PC-3 (cell line): ENCODE results near the gene UPK1A. TPM values are rescaled to one million over a fixed set of nuclear protein-coding genes. Genes with fewer than 3 reads are reported as not detected.

Experiments
- ATAC-seq: fragments of 200-7000 bp; cut with Tn5 transposase; 2 replicates; pipeline ENCODE4 v1.9.1; 2020; ENCODE audit warnings: mild to moderate bottlenecking, moderate library complexity
- BruUV-seq: library from RNA; stranded (reverse); fragments of 400-500 nt; replicated peaks from 2 replicates; lab custom pipeline; 2021; lab: Mats Ljungman, UMichigan
- CTCF ChIA-PET: fragments of 300-600 bp; sonication (Branson Sonifier 250); formaldehyde crosslinking; loops from one replicate; lab custom pipeline; 2022; ENCODE audit warnings: antibody characterized with exemption; lab: Charles Lee
- POLR2A ChIA-PET: fragments of 300-600 bp; sonication (Branson Sonifier 250); formaldehyde crosslinking; loops from one replicate; lab custom pipeline; 2022; ENCODE audit warnings: antibody characterized with exemption; ENCODE audit not compliant: unreplicated experiment; lab: Charles Lee
- DNase-seq: peaks from one replicate; pipeline ENCODE4 v3.0.0-alpha.2; 2015
- H2AFZ ChIP-seq: fragments of 300-600 bp; sonication (generic); 2 replicates; pipeline ENCODE4 v1.6.0; 2016; ENCODE audit warnings: antibody characterized with exemption, low read length
- H3F3A ChIP-seq: fragments of 300-600 bp; sonication (generic); one replicate; pipeline ENCODE4 v1.6.0; 2017; ENCODE audit warnings: antibody characterized with exemption, low read length, control low read depth, mild to moderate bottlenecking; ENCODE audit not compliant: unreplicated experiment
- H3K27ac ChIP-seq: fragments of 300-600 bp; sonication (generic); 2 replicates; pipeline ENCODE4 v1.5.1; 2016; ENCODE audit warnings: mild to moderate bottlenecking, low read length
- H3K27me3 ChIP-seq: fragments of 300-600 bp; sonication (generic); 2 replicates; pipeline ENCODE4 v1.6.1; 2016; ENCODE audit warnings: low read length, mixed read lengths
- H3K36me3 ChIP-seq: fragments of 300-600 bp; sonication (generic); 2 replicates; pipeline ENCODE4 v1.6.1; 2016; ENCODE audit warnings: low read depth, mixed run types, low read length, mixed read lengths
- H3K4me1 ChIP-seq: fragments of 300-600 bp; sonication (generic); 2 replicates; pipeline ENCODE4 v1.5.1; 2016; ENCODE audit warnings: low read length; ENCODE audit not compliant: insufficient read depth
- H3K4me2 ChIP-seq: fragments of 300-600 bp; sonication (generic); 2 replicates; pipeline ENCODE4 v1.6.0; 2016; ENCODE audit warnings: low read length
- H3K4me3 ChIP-seq: fragments of 300-600 bp; sonication (generic); 2 replicates; pipeline ENCODE4 v1.5.1; 2016; ENCODE audit warnings: mild to moderate bottlenecking, low read length, mixed read lengths
- H3K79me2 ChIP-seq: fragments of 300-600 bp; sonication (generic); 2 replicates; pipeline ENCODE4 v1.6.1; 2017; ENCODE audit warnings: low read length, mixed read lengths
- H3K9ac ChIP-seq: fragments of 300-600 bp; sonication (generic); 2 replicates; pipeline ENCODE4 v1.6.0; 2016; ENCODE audit warnings: mild to moderate bottlenecking, low read length
- H3K9me2 ChIP-seq: fragments of 300-600 bp; sonication (generic); replicated peaks from 2 replicates; pipeline ENCODE4 v1.6.1; 2016; ENCODE audit warnings: mixed run types, low read length, mixed read lengths
- H3K9me3 ChIP-seq: fragments of 300-600 bp; sonication (generic); 2 replicates; pipeline ENCODE4 v1.6.1; 2016; ENCODE audit warnings: low read length, mixed read lengths
- H4K20me1 ChIP-seq: fragments of 300-600 bp; sonication (generic); 2 replicates; pipeline ENCODE4 v1.6.1; 2016; ENCODE audit warnings: low read length, mixed read lengths
- CTCF ChIP-seq: fragments of 300-600 bp; sonication (generic); conservative IDR thresholded peaks from 2 replicates; pipeline ENCODE4 v1.5.1; 2017; ENCODE audit warnings: antibody characterized with exemption, low read depth, mild to moderate bottlenecking, low read length
- EZH2 ChIP-seq: fragments of 300-600 bp; sonication (generic); IDR thresholded peaks from one replicate; pipeline ENCODE4 v1.6.1; 2017; ENCODE audit warnings: antibody characterized with exemption, mild to moderate bottlenecking, low read length; ENCODE audit not compliant: unreplicated experiment
- EZH2phosphoT487 ChIP-seq: fragments of 300-600 bp; sonication (generic); IDR thresholded peaks from 2 replicates; pipeline ENCODE4 v1.6.1; 2018; ENCODE audit warnings: mild to moderate bottlenecking, antibody characterized with exemption, low read length, borderline replicate concordance
- intact Hi-C: fragments of 100-400 bp; cut with micrococcal nuclease; formaldehyde crosslinking; loops from 2 replicates; pipeline ENCODE4 v1.9.0; 2023
- total RNA-seq: library from RNA; depleted of rRNA; stranded (reverse); fragments of >200 nt; gene quantifications from 2 replicates; pipeline ENCODE4 v1.2.3, GENCODE V29; 2014

The UPK1A gene
- total RNA-seq, 1 experiment from 2014 or later: not detected

DNA sequence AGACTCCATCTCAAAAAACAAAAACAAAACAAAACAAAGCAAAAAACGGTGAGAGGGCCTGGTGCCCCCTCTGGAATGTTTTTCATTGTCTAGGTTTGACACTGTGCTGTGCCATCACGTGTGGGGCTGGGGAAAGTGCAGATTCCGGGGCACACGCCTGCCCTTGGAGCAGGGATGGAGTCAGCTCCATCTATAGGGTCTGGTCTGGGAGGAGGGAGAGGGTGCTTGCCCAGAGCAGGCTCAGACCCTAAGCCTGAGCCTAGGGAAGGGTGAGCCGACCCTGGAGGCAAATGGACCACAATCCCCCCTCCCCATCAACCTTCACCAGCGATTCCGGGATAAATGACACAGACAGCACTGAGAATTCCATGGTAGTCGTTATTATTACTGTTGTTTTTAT is 27.1 kb downstream of the UPK1A start:
- no peak overlapping the region for H3K4me2 ChIP-seq
- ChIA-PET CTCF (no interaction called here), POLR2A (no interaction called here)
- no peak for ATAC-seq
- no peaks in the 10 kb centered on the region for H3K4me1 ChIP-seq
- no peaks in the 10 kb centered on the region for H3K79me2 ChIP-seq
- H2AFZ ChIP-seq: no peak overlapping the region
- intact Hi-C loops: loop anchor here (1.0 to 10.0 kb wide), 2 partner anchors 24 to 131 kb away; no protein-coding TSS in a partner anchor
- no peaks in the 10 kb centered on the region for H3F3A ChIP-seq
- no peaks in the 10 kb centered on the region for H4K20me1 ChIP-seq
- no peaks in the 10 kb centered on the region for H3K9me2 ChIP-seq
- no peak overlapping the region for H3K4me3 ChIP-seq
- H3K27ac ChIP-seq: no peak overlapping the region
- H3K9me3 ChIP-seq: no peaks in the 10 kb centered on the region
- TF ChIP-seq EZH2 (no peak), CTCF (no peak), EZH2phosphoT487 (no peak)
- no peak for DNase-seq
- H3K9ac ChIP-seq: no peak overlapping the region
- H3K27me3 ChIP-seq: no peaks in the 10 kb centered on the region
- no TSS peak for BruUV-seq
- no peaks in the 10 kb centered on the region; the same call in 1 of the 2 replicates for H3K36me3 ChIP-seq

DNA sequence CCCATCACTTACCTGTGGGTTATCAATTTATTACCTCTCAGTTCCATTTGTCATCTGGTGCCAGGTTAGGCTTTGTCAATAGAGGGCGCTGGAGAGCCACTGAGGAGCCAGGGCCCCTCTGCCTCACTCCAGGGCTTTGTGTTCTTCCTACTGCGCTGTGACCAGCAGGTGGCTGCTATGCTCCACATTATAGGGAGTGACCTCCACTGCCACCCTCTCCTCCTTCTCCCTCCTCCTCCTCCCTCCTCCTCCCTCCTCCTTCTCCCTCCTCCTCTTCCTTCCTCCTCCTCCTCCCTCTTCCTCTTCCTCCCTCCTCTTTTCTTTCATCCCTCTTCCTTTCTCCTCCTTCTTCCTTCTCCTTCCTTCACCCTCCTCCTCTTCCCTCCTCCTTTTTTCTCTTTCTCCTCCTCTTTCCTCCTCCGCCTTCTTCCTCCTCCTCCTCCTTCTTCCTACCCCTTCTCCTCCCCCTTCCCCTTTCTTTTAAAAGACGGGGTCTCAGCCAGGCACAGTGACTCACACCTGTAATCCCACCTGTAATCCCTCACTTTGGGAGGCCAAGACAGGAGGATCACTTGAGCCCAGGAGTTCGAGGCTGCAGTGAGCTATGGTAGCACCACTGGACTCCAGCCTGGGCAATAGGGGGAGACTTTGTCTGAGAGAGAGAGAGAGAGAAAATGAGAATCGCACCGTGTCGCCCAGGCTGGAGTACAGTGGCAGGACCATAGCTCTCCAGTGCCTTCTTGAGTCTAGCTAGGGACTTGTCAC is 27.7 kb downstream of the UPK1A start:
- peak; percentile 84 for TF ChIP-seq CTCF
- TF ChIP-seq EZH2: no peak
- TF ChIP-seq EZH2phosphoT487: no peak
- ATAC-seq (peak; percentile 100), DNase-seq (peak; percentile 86)
- H3K9me3 ChIP-seq: no peaks in the 10 kb centered on the region
- H3K27me3 ChIP-seq: no peaks in the 10 kb centered on the region
- no peak overlapping the region for H2AFZ ChIP-seq
- no peaks in the 10 kb centered on the region for H3F3A ChIP-seq
- H3K4me1 ChIP-seq: no peaks in the 10 kb centered on the region
- no peak overlapping the region for H3K27ac ChIP-seq
- no peaks in the 10 kb centered on the region for H4K20me1 ChIP-seq
- H3K4me2 ChIP-seq: no peak overlapping the region
- H3K9ac ChIP-seq: no peak overlapping the region
- intact Hi-C loops: loop anchor here (1.0 to 10.0 kb wide), 2 partner anchors 23 to 131 kb away; no protein-coding TSS in a partner anchor
- no peaks in the 10 kb centered on the region for H3K79me2 ChIP-seq
- no peaks in the 10 kb centered on the region for H3K9me2 ChIP-seq
- no TSS peak for BruUV-seq
- no peak overlapping the region for H3K4me3 ChIP-seq
- H3K36me3 ChIP-seq: no peaks in the 10 kb centered on the region; the same call in 1 of the 2 replicates
- ChIA-PET POLR2A (no interaction called here), CTCF (interaction anchor here (0.6 to 0.7 kb wide), 2 partner anchors 42 to 63 kb away, joined by 3 to 4 read pairs; no protein-coding TSS in a partner anchor)
